ENCODE results near the gene TTC28.

GRCh38 chr22:28405588-28405987 lies 274.1 kb downstream of the TTC28 start:
- TF ChIP-seq, protein P1, sequence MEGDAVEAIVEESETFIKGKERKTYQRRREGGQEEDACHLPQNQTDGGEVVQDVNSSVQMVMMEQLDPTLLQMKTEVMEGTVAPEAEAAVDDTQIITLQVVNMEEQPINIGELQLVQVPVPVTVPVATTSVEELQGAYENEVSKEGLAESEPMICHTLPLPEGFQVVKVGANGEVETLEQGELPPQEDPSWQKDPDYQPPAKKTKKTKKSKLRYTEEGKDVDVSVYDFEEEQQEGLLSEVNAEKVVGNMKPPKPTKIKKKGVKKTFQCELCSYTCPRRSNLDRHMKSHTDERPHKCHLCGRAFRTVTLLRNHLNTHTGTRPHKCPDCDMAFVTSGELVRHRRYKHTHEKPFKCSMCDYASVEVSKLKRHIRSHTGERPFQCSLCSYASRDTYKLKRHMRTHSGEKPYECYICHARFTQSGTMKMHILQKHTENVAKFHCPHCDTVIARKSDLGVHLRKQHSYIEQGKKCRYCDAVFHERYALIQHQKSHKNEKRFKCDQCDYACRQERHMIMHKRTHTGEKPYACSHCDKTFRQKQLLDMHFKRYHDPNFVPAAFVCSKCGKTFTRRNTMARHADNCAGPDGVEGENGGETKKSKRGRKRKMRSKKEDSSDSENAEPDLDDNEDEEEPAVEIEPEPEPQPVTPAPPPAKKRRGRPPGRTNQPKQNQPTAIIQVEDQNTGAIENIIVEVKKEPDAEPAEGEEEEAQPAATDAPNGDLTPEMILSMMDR (conservative IDR thresholded peaks at IDR 0.05 in 1 of 2, IDR thresholded peaks at IDR 0.05 in 1 of 2; ENCODE audit: low read depth in 1 of 2, low read length in 2 of 2): no peak
- no peak for TF ChIP-seq EZH2 (IDR thresholded peaks at IDR 0.05; ENCODE audit: low read length, missing control alignments)
